ENCODE data around the gene USP8. TPM values are rescaled to one million over a fixed set of nuclear protein-coding genes. Genes with fewer than 3 reads are reported as not detected.
A peak's percentile ranks its signal among the peaks of the same experiment; 100 is the strongest.

The USP8 gene
- total RNA-seq, 6 experiments from 2014 or later: 46.0 to 65.2 (median 53.0) TPM

GRCh38 chr15:50431204-50431603, 7.0 kb downstream of the USP8 start:
- no peak for DNase-seq
- Mint-ChIP-seq H3K4me1 (ENCODE audit: low read depth) (peaks cover 35% of the 10 kb centered on the region), H3K36me3 (ENCODE audit: low read depth) (peaks cover 4% of the 10 kb centered on the region), H3K27me3 (ENCODE audit: insufficient read depth) (no peaks in the 10 kb centered on the region), H3K9me3 (no peaks in the 10 kb centered on the region), H3K27ac (peak overlapping the region; percentile 64), H3K4me3 (no peak overlapping the region)
- no peak for TF ChIP-seq CTCF (IDR thresholded peaks at IDR 0.05)

GRCh38 chr15:50432230-50432629, 8.0 kb downstream of the USP8 start:
- Mint-ChIP-seq H3K27me3 (ENCODE audit: insufficient read depth) (no peaks in the 10 kb centered on the region), H3K27ac (no peak overlapping the region), H3K4me3 (no peak overlapping the region), H3K4me1 (ENCODE audit: low read depth) (peaks cover 31% of the 10 kb centered on the region), H3K9me3 (no peaks in the 10 kb centered on the region), H3K36me3 (ENCODE audit: low read depth) (no peaks in the 10 kb centered on the region; the same call in 1 of the 2 replicates)
- DNase-seq: no peak
- TF ChIP-seq CTCF (IDR thresholded peaks at IDR 0.05): no peak

DNA sequence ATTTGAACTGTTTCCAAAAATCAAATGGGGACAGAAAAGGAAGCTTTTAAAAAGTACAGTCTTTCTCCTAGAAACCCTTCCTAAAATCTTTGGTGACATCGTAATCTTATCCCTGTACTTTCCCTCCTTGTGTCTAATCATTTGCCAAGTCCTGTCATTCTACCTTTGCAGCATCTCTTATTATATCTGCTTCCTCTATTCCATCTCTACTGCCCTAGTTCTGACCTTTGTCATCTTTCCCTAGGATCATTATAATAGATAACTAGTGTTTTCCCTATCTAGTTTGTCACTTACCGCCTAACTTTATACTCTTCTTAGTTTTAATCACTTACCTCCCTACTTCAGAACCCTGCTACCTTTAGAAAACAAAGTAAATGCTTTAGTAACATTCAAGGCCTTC, 11.6 kb downstream of the USP8 start:
- TF ChIP-seq CTCF (IDR thresholded peaks at IDR 0.05): no peak

DNA sequence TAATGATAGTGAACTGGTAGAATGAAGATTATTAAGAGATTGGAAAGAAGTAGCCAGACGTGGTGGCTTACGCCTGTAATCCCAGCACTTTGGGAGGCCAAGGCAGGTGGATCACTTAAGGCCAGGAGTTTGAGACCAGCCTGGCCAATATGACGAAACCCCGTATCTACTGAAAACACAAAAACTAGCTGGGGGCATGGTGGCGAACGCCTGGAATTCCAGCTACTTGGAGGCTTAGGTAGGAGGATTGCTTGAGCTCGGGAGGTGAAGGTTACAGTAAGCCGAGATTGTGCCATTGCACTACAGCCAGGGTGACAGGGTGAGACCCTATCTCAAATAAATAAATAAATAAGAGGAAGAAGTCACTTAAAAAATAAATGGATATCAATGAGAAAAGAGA, 14.0 kb downstream of the USP8 start:
- DNase-seq: no peak
- no peak for TF ChIP-seq CTCF (IDR thresholded peaks at IDR 0.05)
- H3K27ac Mint-ChIP-seq: no peak overlapping the region
- H3K4me3 Mint-ChIP-seq: no peak overlapping the region
- no peaks in the 10 kb centered on the region for H3K27me3 Mint-ChIP-seq (ENCODE audit: insufficient read depth)
- H3K9me3 Mint-ChIP-seq: no peaks in the 10 kb centered on the region
- peaks cover 11% of the 10 kb centered on the region; the same call in 1 of the 2 replicates for H3K36me3 Mint-ChIP-seq (ENCODE audit: low read depth)
- no peaks in the 10 kb centered on the region for H3K4me1 Mint-ChIP-seq (ENCODE audit: low read depth)

More for the DNA sequence above, 11.6 kb downstream of the USP8 start:
- Mint-ChIP-seq H3K4me3 (no peak overlapping the region), H3K27ac (no peak overlapping the region), H3K27me3 (ENCODE audit: insufficient read depth) (no peaks in the 10 kb centered on the region), H3K9me3 (no peaks in the 10 kb centered on the region), H3K36me3 (ENCODE audit: low read depth) (peaks cover 11% of the 10 kb centered on the region), H3K4me1 (ENCODE audit: low read depth) (peaks cover 17% of the 10 kb centered on the region)
- no peak for DNase-seq

DNA sequence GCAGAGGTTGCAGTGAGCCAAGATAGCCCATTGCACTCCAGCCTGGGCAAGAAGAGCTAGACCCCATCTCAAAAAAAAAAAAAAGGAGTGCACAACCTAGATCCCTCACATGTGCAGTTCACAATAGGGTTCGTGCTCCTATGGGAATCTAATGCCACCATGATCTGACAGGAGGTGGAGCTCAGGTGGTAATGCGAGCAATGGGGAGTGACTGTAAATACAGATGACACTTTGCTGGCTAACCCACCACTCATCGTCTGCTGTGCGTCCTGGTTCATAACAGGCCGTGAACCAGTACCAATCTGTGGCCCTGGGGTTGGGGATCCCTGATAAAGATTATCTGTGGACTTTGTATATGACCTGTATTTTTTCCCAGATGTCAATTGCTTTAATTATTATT, 16.7 kb downstream of the USP8 start:
- no peak overlapping the region for H3K4me3 Mint-ChIP-seq
- no peaks in the 10 kb centered on the region for H3K9me3 Mint-ChIP-seq
- no peaks in the 10 kb centered on the region for H3K4me1 Mint-ChIP-seq (ENCODE audit: low read depth)
- H3K36me3 Mint-ChIP-seq (ENCODE audit: low read depth): peaks cover 14% of the 10 kb centered on the region; the same call in 1 of the 2 replicates
- TF ChIP-seq CTCF (IDR thresholded peaks at IDR 0.05): no peak
- no peak overlapping the region for H3K27ac Mint-ChIP-seq
- H3K27me3 Mint-ChIP-seq (ENCODE audit: insufficient read depth): no peaks in the 10 kb centered on the region
- no peak for DNase-seq

DNA sequence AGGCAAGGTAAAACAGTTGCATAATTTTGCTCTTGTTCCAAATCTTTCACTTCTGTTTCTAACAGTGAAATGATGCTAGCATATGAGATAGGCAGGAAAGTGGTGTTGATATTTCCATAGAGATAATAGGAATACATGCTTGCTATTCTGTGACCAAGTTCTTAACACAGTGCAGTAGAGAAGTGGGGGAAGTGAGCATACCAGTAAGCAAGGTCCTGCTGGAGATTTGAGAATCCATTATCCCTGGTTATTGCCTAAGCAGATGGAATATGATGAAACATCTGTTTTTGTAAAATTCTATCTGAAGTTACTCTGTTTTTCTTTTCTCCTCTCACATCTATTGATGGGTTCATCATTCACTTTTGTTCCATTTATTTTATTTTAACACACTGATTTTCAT, 28.7 kb downstream of the USP8 start:
- H3K4me3 Mint-ChIP-seq: no peak overlapping the region
- DNase-seq: no peak
- H3K27ac Mint-ChIP-seq: no peak overlapping the region
- no peak for TF ChIP-seq CTCF (IDR thresholded peaks at IDR 0.05)
- H3K27me3 Mint-ChIP-seq (ENCODE audit: insufficient read depth): no peaks in the 10 kb centered on the region
- peaks cover 15% of the 10 kb centered on the region for H3K36me3 Mint-ChIP-seq (ENCODE audit: low read depth)
- H3K4me1 Mint-ChIP-seq (ENCODE audit: low read depth): peaks cover 22% of the 10 kb centered on the region
- no peaks in the 10 kb centered on the region for H3K9me3 Mint-ChIP-seq
